Endothelial cell of umbilical vein (primary cell): ENCODE data around the gene PON2.

Experiments
- CTCF ChIP-seq, 2 donors: IDR thresholded peaks; 1 replicate in 1 of 2; 2 replicates in 1 of 2; pipeline ENCODE4 v1.5.1; 2011; ENCODE audit warnings: low read length in 2 of 2, mild to moderate bottlenecking in 2 of 2, moderate library complexity in 2 of 2, control low read depth in 1 of 2, inconsistent platforms in 1 of 2, low read depth in 1 of 2; ENCODE audit not compliant: insufficient read depth in 1 of 2; ENCODE audit errors: extremely low read depth in 1 of 2
- EZH2 ChIP-seq: IDR thresholded peaks from 2 replicates; pipeline ENCODE4 v1.6.1; 2012; ENCODE audit warnings: borderline replicate concordance, low read depth, mild to moderate bottlenecking, moderate library complexity, low read length, inconsistent platforms; ENCODE audit not compliant: severe bottlenecking
- JUN ChIP-seq: IDR thresholded peaks from 2 replicates; pipeline ENCODE4 v1.6.1; 2011; ENCODE audit warnings: borderline replicate concordance, low read depth; ENCODE audit not compliant: insufficient read length, insufficient read depth
- POLR2A ChIP-seq: IDR thresholded peaks from 2 replicates; pipeline ENCODE4 v1.6.1; 2012; ENCODE audit warnings: low read depth, mild to moderate bottlenecking, control low read depth, low read length

GRCh38 chr7:95391761-95392160, 43.1 kb downstream of the PON2 start:
- TF ChIP-seq CTCF (IDR thresholded peaks at IDR 0.05; ENCODE audit: extremely low read depth in 1 of 2, insufficient read depth in 1 of 2, low read depth in 1 of 2, low read length in 2 of 2): no peak
- TF ChIP-seq EZH2: no peak
- no peak for TF ChIP-seq JUN
- no peak for TF ChIP-seq POLR2A
